Memory B cell (primary cell): ENCODE measurements around the gene METTL17.
A peak's percentile ranks its signal among the peaks of the same experiment; 100 is the strongest.
"Not testable (repeated sequence)": the region's sequence is repeated elsewhere in the genome, so short reads cannot be mapped to it uniquely, and the experiment has no call there.

Experiments used
- ATAC-seq: fragments of 150-1000 bp; cut with Tn5 transposase; 2 replicates; pipeline ENCODE4 v1.10.0; 2021; ENCODE audit warnings: low read depth, mild to moderate bottlenecking, moderate library complexity
- DNase-seq, 2 donors: peaks; one replicate each; pipeline ENCODE4 v3.0.0; 2022; ENCODE audit warnings: low spot score in 2 of 2
- H3K27ac Mint-ChIP-seq: one replicate; pipeline ENCODE4 v1.8.0; 2022; ENCODE audit warnings: mild to moderate bottlenecking, moderate library complexity, mixed read lengths
- H3K27me3 Mint-ChIP-seq: one replicate; pipeline ENCODE4 v1.8.0; 2022; ENCODE audit warnings: mixed read lengths
- H3K36me3 Mint-ChIP-seq: one replicate; pipeline ENCODE4 v1.8.0; 2022; ENCODE audit warnings: mild to moderate bottlenecking, mixed read lengths
- H3K4me1 Mint-ChIP-seq: one replicate; pipeline ENCODE4 v1.8.0; 2022; ENCODE audit warnings: mixed read lengths
- H3K4me3 Mint-ChIP-seq: one replicate; pipeline ENCODE4 v1.8.0; 2022; ENCODE audit warnings: mild to moderate bottlenecking, moderate library complexity, mixed read lengths
- H3K9me3 Mint-ChIP-seq: one replicate; pipeline ENCODE4 v1.8.0; 2022; ENCODE audit warnings: mixed read lengths

The METTL17 gene

DNA sequence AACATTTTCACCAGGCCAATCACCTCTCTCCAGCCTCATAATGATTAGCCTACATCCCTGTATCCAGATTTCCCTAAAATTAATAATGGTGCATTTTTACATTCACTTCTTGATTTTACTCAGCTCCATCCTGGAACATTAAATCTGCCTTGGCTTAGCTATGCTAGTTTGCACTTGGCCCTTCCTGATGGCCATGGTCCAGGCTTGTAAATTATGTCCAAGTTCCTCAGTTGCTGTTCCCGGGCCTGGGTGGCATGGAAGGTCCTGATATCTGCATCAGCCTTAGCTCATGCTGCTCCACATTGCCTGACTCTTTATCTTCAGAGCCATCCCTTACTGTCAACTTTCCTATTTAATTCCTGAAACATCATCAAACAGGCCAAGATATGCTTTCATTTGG, 11.1 kb upstream of the METTL17 start:
- H3K36me3 Mint-ChIP-seq: no peaks in the 10 kb centered on the region

DNA sequence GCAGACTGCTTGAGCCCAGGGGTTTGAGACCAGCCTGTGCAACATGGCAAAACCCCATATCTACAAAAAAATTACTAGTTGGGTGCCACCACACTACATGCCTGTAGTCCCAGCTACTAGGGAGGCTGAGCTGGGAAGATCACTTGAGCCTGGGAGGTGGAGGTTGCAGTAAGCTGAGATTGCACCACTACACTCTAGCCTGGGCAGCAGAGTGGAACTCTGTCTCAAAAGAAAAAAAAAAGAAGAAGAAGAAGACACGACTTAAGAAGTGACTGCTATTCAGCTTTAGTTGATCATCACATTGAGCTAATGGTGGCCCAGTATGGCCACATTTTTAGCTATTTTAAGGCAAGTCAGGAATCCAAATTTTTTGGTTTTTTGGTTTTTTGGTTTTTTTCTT, 8.9 kb upstream of the METTL17 start:
- ATAC-seq (no peak), DNase-seq (no peak)
- Mint-ChIP-seq H3K36me3 (no peaks in the 10 kb centered on the region), H3K27ac (no peak overlapping the region), H3K27me3 (peaks cover 4% of the 10 kb centered on the region), H3K4me3 (no peak overlapping the region), H3K9me3 (no peaks in the 10 kb centered on the region), H3K4me1 (no peaks in the 10 kb centered on the region)

More for the DNA sequence above, 11.1 kb upstream of the METTL17 start:
- Mint-ChIP-seq H3K27me3 (peaks cover 5% of the 10 kb centered on the region), H3K4me3 (no peak overlapping the region), H3K27ac (no peak overlapping the region), H3K9me3 (no peaks in the 10 kb centered on the region), H3K4me1 (no peaks in the 10 kb centered on the region)
- DNase-seq (no peak), ATAC-seq (no peak)

DNA sequence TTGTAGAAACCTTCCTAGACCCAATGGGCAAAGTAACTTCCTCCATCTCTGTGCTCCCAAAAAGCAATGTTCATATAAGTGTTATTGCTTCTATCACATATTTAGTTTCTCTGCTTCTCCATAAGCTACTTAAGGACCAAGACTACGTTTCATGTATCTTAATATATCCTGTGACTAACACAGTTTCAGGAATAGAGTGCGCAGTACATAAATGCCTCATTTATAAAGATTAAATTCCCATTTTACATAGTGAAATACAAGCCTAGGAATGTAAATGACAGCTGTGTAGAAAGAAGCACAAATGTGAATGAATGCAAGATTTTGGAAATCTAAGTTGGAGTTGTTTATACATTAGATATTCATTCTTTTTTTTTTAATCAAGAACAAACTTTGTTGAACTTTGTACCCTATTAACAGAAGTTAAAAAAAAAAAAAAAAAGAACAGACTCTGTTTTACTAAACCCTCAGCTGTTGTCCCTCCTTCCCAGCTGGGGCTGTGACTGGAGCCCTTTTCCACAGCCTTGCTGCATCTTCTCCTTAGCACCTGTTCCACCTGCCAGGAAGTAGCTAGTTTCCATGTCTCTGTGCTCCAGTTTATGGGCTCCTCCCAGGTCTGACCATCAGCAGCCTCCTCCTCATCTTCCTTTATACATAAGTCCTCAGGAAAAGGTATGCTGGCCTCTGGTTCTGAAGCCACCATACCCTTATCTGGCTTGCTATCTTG, 7.0 kb upstream of the METTL17 start:
- no peaks in the 10 kb centered on the region for H3K9me3 Mint-ChIP-seq
- H3K27ac Mint-ChIP-seq: no peak overlapping the region
- no peaks in the 10 kb centered on the region for H3K36me3 Mint-ChIP-seq
- peaks cover 4% of the 10 kb centered on the region for H3K27me3 Mint-ChIP-seq
- no peak overlapping the region for H3K4me3 Mint-ChIP-seq
- DNase-seq (no peak), ATAC-seq (no peak)
- H3K4me1 Mint-ChIP-seq: no peaks in the 10 kb centered on the region

DNA sequence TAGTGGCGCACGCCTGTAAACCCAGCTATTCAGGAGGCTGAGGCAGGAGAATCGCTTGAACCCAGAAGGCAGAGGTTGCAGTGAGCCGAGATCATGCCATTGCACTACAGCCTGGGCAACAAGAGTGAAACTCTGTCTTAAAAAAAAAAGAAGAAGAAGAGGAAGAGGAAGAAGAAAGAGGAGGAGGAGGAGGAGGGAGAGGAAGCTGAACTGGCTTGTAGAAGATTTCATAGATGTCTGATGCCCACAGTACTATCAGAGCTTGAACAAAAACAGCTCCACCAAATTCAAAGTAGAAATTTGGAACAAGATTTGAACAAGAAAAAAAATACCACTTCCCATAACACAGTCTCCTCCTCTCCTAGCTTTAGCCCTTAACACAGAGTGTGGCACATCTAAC, 4.1 kb upstream of the METTL17 start:
- ATAC-seq, H3K27ac Mint-ChIP-seq, H3K36me3 Mint-ChIP-seq, H3K4me3 Mint-ChIP-seq, H3K9me3 Mint-ChIP-seq, DNase-seq, H3K27me3 Mint-ChIP-seq, H3K4me1 Mint-ChIP-seq: not testable (repeated sequence)

DNA sequence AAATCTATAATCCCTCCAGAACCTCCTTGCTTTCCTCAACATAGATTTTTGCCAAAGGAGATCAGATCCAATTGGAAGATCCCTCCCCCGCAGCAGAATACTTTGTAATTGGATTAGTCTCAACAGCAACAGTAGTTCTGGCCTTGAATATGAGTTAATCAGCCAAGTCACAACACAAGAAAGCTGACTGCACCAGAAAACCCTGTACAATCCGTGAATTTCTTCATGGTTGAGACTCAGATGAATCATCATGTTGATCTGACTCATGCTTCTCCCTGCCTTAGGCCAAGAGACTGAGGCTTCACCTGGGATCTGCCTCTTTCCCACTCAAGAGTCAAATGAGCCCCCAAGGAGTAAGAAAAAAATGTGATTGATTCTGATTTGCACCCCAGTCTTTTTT, 3.0 kb upstream of the METTL17 start:
- peaks cover 2% of the 10 kb centered on the region for H3K27me3 Mint-ChIP-seq
- no peak overlapping the region for H3K27ac Mint-ChIP-seq
- H3K9me3 Mint-ChIP-seq: no peaks in the 10 kb centered on the region
- peaks cover 8% of the 10 kb centered on the region for H3K4me1 Mint-ChIP-seq
- H3K4me3 Mint-ChIP-seq: no peak overlapping the region
- peaks cover under 1% of the 10 kb centered on the region for H3K36me3 Mint-ChIP-seq
- no peak for ATAC-seq
- DNase-seq: no peak

DNA sequence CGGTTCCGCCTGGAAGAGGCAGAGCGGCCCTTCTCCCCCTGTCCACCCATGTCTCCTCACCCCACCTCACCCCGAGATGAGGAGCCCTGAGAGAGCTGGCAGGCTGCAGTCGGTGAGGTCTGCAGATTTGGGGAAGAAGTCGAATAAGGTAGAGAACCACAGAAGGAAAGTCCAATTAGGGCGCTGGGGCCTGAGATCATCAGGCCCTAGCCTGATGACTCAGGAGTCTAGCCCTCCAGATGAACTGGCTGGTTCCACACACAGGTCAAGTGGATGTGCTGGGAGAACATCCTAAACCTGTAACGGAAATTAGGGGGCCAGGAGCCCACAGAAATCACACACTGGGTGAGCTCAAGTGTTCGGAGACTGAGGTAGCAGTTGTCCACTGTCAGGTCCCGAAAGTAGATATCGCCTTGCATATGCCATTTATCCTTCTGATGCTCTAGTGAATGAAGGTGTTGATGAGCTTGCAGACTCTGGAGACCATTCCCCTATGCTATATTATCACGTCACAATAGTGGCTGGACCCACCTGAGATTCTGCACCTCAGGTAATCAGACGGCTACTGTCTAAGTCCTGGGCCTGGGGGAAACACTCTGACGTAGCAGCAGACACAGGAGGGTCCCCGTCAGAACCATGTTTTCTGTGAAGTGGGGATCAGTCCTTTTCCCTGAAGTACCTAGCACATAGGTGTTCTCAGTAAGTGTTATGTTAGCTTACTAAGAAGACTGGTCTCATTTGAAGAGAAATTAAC, 886 bp upstream of the METTL17 start:
- Mint-ChIP-seq H3K27ac (no peak overlapping the region), H3K36me3 (peaks cover 10% of the 10 kb centered on the region), H3K4me1 (peaks cover 11% of the 10 kb centered on the region), H3K9me3 (no peaks in the 10 kb centered on the region), H3K4me3 (peak overlapping the region; percentile 49), H3K27me3 (no peaks in the 10 kb centered on the region)
- DNase-seq: no peak
- ATAC-seq: no peak

DNA sequence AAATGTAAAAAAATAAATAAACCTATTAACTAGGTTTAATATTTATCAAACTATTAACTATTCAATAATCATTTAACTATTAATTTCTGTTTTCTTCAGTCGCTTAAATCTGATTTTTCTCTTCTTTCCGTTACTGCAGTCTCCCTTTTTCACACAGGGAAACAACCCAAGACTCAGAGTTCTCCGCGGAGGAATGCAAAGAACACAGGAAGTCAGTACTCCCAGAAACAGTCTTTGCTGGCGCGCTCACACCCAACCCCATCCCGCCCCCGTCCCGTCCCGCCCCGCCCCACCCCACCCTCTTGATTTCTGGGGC, 351 bp upstream of the METTL17 start:
- H3K9me3 Mint-ChIP-seq: no peaks in the 10 kb centered on the region
- peaks cover 12% of the 10 kb centered on the region for H3K4me1 Mint-ChIP-seq
- ATAC-seq: no peak
- peaks cover 14% of the 10 kb centered on the region for H3K36me3 Mint-ChIP-seq
- H3K27ac Mint-ChIP-seq: peak overlapping the region; percentile 87
- H3K4me3 Mint-ChIP-seq: peak overlapping the region; percentile 91
- no peak for DNase-seq
- H3K27me3 Mint-ChIP-seq: no peaks in the 10 kb centered on the region

DNA sequence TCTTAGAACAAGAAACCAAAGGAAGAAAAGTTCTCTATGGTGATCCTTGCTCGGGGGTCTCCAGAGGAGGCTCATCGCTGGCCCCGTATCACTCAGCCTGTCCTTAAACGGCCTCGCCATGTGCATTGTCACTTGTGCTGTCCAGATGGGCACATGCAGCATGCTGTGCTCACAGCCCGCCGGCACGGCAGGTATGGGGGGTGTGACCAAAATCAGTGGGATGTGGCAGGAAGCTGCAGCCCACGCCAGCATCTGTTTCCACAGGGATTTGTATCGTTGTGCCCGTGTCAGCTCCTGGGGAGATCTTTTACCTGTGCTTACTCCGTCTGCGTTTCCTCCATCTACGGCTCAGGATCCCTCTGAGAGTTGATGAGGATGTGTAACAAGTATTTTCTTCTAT, 6.7 kb downstream of the METTL17 start:
- DNase-seq (no peak), ATAC-seq (no peak)
- no peaks in the 10 kb centered on the region for H3K27me3 Mint-ChIP-seq
- no peak overlapping the region for H3K4me3 Mint-ChIP-seq
- H3K9me3 Mint-ChIP-seq: no peaks in the 10 kb centered on the region
- peaks cover 6% of the 10 kb centered on the region for H3K4me1 Mint-ChIP-seq
- no peak overlapping the region for H3K27ac Mint-ChIP-seq
- H3K36me3 Mint-ChIP-seq: peaks cover 32% of the 10 kb centered on the region

DNA sequence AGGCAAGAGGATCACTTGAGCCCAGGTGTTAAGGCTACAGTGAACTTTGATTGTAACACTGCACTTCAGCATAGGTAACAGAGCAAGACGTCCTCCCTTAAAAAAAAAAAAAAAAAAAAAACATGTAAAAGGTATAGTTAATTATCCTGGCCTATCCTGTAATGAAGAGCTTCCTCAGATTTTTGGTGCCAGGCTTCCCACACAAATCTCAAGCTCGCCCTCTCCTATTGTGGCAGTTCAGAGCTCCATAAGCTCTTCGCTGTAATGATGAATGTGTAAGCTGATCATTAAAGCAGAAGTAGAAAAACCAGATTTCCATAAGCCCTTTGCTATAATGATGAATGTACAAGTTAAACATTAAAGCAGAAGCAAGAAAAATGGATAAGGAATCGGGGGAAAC, 7.3 kb downstream of the METTL17 start:
- ATAC-seq (no peak), DNase-seq (no peak)
- H3K27me3 Mint-ChIP-seq: no peaks in the 10 kb centered on the region
- H3K27ac Mint-ChIP-seq: no peak overlapping the region
- H3K9me3 Mint-ChIP-seq: no peaks in the 10 kb centered on the region
- H3K36me3 Mint-ChIP-seq: peaks cover 29% of the 10 kb centered on the region
- H3K4me1 Mint-ChIP-seq: peaks cover 3% of the 10 kb centered on the region
- H3K4me3 Mint-ChIP-seq: no peak overlapping the region

DNA sequence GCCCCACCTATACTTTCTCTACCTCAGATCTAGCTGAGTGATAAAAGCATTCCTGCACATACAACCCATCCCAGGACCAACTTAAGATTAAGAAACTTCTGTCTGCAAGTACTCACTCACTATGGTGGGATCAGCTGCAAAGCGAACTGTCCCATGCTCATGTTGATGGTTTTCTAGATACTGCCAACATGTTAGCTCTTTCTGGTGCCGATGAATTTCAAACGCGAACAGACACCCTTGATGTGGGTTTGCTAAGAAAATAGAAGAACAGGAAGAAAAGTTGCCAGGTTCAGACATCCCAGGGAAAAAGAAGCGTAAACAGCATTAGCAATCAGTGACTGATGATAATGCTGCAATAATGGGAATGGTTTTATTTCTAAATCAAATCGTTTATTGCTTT, 7.8 kb downstream of the METTL17 start:
- H3K4me1 Mint-ChIP-seq: peaks cover 3% of the 10 kb centered on the region
- H3K36me3 Mint-ChIP-seq: peaks cover 29% of the 10 kb centered on the region
- no peaks in the 10 kb centered on the region for H3K9me3 Mint-ChIP-seq
- DNase-seq (no peak), ATAC-seq (no peak)
- no peak overlapping the region for H3K27ac Mint-ChIP-seq
- H3K27me3 Mint-ChIP-seq: no peaks in the 10 kb centered on the region
- H3K4me3 Mint-ChIP-seq: no peak overlapping the region

DNA sequence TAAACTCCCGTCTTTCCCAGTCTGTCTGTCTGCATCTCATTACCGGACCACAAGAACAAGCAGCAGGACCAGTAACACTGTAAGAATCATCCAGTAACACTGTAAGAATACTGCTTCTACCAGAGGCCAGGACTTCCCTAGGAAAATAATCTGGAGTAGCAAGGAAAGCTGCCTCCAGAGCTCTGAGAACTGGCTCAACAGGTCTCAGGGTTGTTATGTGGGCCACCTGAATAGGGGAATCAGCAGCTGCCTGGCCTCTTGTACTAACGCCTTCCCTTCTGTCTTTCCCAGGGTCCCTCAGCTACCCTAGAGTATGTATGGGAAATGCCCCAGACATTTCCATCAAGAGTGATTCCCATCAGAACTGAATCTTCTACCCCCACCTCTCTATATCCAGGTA, 8.4 kb downstream of the METTL17 start:
- ATAC-seq (no peak), DNase-seq (no peak)
- Mint-ChIP-seq H3K27ac (no peak overlapping the region), H3K4me1 (peaks cover 3% of the 10 kb centered on the region), H3K36me3 (peaks cover 25% of the 10 kb centered on the region), H3K9me3 (no peaks in the 10 kb centered on the region), H3K4me3 (no peak overlapping the region), H3K27me3 (no peaks in the 10 kb centered on the region)

DNA sequence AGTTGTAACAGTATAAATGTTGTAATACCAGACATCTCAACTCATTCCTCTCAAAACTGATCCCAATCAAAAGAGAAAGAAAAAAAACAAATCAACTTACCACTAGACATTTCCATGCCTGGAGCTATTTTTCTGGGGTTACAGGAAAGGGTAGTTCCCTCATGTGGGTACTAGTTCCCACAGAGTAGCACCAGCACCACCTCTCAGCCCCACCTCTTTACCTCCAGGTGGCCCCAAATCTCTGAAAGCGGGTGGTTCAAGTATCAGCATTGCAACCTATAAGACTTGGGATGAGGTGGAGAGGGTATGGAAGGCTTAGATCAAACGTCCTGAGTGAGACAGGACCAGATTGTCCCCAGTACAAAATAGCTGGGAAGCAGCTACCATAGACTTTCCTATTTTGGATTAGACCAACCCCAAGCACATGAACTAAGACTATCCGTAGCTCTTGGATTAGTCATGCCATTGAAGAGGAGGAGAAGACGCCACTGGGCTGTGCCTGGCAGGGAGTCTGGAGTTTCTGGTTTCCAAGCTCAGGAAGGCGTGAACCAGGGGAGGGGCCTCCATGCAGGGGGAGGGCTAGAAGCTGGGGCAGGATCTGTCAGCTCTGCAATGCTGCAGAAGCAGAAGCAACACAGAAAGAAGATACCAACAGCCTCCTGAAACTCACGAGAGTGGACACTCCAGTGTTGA, 9.0 kb downstream of the METTL17 start, which contains the start of gene SLC39A2:
SLC39A2 (plus strand) TSS at position 620 of the 693 bp plus-strand sequence. CDS start 154 bp downstream, outside the sequence.
- Mint-ChIP-seq H3K4me1 (peaks cover 2% of the 10 kb centered on the region), H3K4me3 (no peak within 1 kb of the TSS), H3K9me3 (no peaks in the 10 kb centered on the region), H3K36me3 (peaks cover 23% of the 10 kb centered on the region), H3K27ac (no peak within 1 kb of the TSS), H3K27me3 (no peaks in the 10 kb centered on the region)
- ATAC-seq (no peak), DNase-seq (no peak)

DNA sequence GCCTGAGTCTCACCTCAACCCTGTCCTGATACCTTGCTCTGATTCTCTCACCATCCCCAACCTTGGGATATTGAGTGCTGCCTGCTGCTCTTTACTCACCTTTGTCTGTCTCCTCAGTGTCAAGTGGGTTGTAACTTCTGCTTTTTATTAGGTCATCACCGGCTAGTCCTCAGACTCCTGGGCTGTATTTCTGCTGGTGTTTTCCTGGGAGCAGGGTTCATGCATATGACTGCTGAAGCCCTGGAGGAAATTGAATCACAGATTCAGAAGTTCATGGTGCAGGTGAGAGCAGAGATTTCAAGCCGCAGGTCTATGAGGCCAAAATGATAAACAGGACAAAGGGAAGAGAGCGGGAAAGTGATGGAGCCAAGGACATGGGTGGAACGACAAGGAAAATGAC, 9.8 kb downstream of the METTL17 start:
- Mint-ChIP-seq H3K27ac (no peak overlapping the region), H3K9me3 (no peaks in the 10 kb centered on the region), H3K27me3 (no peaks in the 10 kb centered on the region), H3K4me1 (no peaks in the 10 kb centered on the region), H3K4me3 (no peak overlapping the region), H3K36me3 (peaks cover 16% of the 10 kb centered on the region)
- ATAC-seq: no peak
- no peak for DNase-seq

DNA sequence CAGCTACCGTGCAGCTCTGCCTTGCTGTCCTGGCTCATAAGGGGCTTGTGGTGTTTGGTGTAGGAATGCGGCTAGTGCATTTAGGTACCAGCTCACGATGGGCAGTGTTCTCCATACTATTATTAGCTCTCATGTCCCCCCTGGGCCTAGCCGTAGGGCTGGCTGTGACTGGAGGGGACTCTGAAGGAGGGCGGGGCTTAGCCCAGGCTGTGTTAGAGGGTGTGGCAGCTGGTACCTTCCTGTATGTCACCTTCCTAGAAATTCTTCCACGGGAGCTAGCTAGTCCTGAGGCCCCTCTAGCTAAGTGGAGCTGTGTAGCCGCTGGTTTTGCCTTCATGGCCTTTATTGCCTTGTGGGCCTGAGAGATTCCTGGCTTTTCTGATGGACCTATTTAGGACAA, 11.4 kb downstream of the METTL17 start:
- H3K36me3 Mint-ChIP-seq: peaks cover 4% of the 10 kb centered on the region
- no peak overlapping the region for H3K4me3 Mint-ChIP-seq
- no peaks in the 10 kb centered on the region for H3K4me1 Mint-ChIP-seq
- ATAC-seq (no peak), DNase-seq (no peak)
- no peak overlapping the region for H3K27ac Mint-ChIP-seq
- no peaks in the 10 kb centered on the region for H3K27me3 Mint-ChIP-seq
- no peaks in the 10 kb centered on the region for H3K9me3 Mint-ChIP-seq
